SJCRH30 (cell line): ENCODE results near the gene NLK. TPM values are rescaled to one million over a fixed set of nuclear protein-coding genes. Genes with fewer than 3 reads are reported as not detected.
"Not testable (repeated sequence)": the region's sequence is repeated elsewhere in the genome, so short reads cannot be mapped to it uniquely, and the experiment has no call there.

ENCODE experiments used
- DNase-seq, 2 experiments: peaks; one replicate each; pipeline ENCODE4 v3.0.0-alpha.2; 2015 to 2020
- H3K27ac ChIP-seq: fragments of 250-450 bp; sonication (Bioruptor Pico); 2 replicates; pipeline ENCODE4 v1.5.1; 2020; ENCODE audit warnings: mild to moderate bottlenecking, moderate library complexity
- H3K27me3 ChIP-seq: fragments of 250-450 bp; sonication (Bioruptor Pico); 2 replicates; pipeline ENCODE4 v1.5.1; 2020; ENCODE audit warnings: mild to moderate bottlenecking, moderate library complexity
- H3K36me3 ChIP-seq: fragments of 250-450 bp; sonication (Bioruptor Pico); 2 replicates; pipeline ENCODE4 v1.5.1; 2020; ENCODE audit warnings: mild to moderate bottlenecking, moderate library complexity
- H3K4me1 ChIP-seq: fragments of 250-450 bp; sonication (Bioruptor Pico); 2 replicates; pipeline ENCODE4 v1.5.1; 2020; ENCODE audit warnings: mild to moderate bottlenecking, moderate library complexity
- H3K4me3 ChIP-seq: fragments of 250-450 bp; sonication (Bioruptor Pico); 2 replicates; pipeline ENCODE4 v1.5.1; 2020; ENCODE audit warnings: mild to moderate bottlenecking, moderate library complexity
- H3K9me3 ChIP-seq: fragments of 250-450 bp; sonication (Bioruptor Pico); replicated peaks from 2 replicates; pipeline ENCODE4 v1.5.1; 2020; ENCODE audit warnings: mild to moderate bottlenecking, moderate library complexity
- total RNA-seq: library from RNA; depleted of rRNA; stranded (reverse); fragments of >200 nt; shearing (Covaris generic); gene quantifications from 2 replicates; pipeline ENCODE4 v1.2.3, GENCODE V29; 2014

The NLK gene
- total RNA-seq, 1 experiment from 2014 or later: 27.8 TPM

DNA sequence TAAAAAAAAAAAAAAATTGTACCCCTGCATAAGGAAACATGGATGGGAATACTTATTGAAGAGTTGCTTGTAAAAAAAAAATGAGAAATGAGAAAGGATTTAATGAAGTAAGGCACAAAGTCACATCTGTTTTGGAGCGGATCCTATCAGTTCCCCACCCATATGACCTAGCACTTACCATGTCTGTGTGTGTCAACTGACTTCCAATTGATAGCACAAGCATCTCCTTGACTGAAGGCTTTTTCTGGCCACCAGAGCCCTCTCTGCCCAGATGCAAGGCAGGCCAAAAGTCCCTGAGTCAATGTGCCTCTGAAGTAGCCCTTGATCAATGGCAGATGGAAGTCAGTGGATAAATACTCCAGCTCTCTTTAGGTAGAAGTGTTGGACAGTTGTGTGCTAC is 13.4 kb upstream of the NLK start:
- Histone ChIP-seq H3K4me1 (peaks cover 11% of the 10 kb centered on the region; the same call in 1 of the 2 replicates), H3K9me3 (no peaks in the 10 kb centered on the region), H3K27ac (no peak overlapping the region), H3K4me3 (no peak overlapping the region), H3K36me3 (no peaks in the 10 kb centered on the region), H3K27me3 (no peaks in the 10 kb centered on the region)
- no peak for DNase-seq

DNA sequence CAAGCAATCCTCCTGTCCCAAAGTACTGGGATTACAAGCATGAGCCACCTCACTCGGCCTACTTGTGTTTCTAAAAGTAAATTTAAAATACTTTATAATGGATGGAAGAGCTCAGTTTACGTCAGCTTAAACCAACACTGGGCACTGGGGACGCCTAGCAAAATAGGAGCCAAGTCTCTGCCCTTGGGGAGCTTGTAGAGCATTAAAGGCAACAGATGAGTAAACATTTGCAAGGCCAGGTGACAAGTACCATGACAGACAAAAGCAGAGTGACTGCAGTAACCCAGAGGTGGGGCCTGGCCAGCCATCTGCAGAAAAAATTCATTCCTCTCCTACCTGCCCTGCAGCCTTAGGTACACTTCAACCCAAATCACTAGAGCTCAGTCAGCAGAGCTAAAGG is 12.1 kb upstream of the NLK start:
- peak in 1 of 2 experiments; percentile 45 for DNase-seq
- Histone ChIP-seq H3K27me3 (no peaks in the 10 kb centered on the region), H3K4me1 (peaks cover 15% of the 10 kb centered on the region; the same call in 1 of the 2 replicates), H3K9me3 (no peaks in the 10 kb centered on the region), H3K27ac (no peak overlapping the region), H3K4me3 (no peak overlapping the region), H3K36me3 (no peaks in the 10 kb centered on the region)

DNA sequence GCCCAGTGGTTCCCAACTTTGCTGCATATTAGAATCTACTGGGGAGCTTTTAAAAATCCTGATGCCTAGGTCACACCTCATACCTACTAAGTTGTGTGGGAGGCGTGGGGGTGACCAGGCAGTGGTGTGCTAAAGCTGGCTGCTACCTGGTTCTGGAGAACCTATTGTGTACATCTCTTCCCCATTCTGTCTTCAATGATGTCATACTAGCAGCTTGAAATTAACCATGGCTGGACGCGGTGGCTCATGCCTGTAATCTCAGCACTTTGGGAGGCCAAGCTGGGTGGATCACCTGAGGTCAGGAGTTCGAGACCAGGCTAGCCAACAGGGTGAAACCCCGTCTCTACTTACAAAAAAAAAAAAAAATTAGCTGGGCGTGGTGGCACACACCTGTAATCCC is 11.3 kb upstream of the NLK start:
- no peak overlapping the region for H3K4me3 ChIP-seq
- H3K9me3 ChIP-seq: peaks cover 5% of the 10 kb centered on the region; the same call in 1 of the 2 replicates
- H3K36me3 ChIP-seq: no peaks in the 10 kb centered on the region
- DNase-seq: no peak
- H3K27me3 ChIP-seq: no peaks in the 10 kb centered on the region
- H3K4me1 ChIP-seq: peaks cover 15% of the 10 kb centered on the region; the same call in 1 of the 2 replicates
- H3K27ac ChIP-seq: no peak overlapping the region

DNA sequence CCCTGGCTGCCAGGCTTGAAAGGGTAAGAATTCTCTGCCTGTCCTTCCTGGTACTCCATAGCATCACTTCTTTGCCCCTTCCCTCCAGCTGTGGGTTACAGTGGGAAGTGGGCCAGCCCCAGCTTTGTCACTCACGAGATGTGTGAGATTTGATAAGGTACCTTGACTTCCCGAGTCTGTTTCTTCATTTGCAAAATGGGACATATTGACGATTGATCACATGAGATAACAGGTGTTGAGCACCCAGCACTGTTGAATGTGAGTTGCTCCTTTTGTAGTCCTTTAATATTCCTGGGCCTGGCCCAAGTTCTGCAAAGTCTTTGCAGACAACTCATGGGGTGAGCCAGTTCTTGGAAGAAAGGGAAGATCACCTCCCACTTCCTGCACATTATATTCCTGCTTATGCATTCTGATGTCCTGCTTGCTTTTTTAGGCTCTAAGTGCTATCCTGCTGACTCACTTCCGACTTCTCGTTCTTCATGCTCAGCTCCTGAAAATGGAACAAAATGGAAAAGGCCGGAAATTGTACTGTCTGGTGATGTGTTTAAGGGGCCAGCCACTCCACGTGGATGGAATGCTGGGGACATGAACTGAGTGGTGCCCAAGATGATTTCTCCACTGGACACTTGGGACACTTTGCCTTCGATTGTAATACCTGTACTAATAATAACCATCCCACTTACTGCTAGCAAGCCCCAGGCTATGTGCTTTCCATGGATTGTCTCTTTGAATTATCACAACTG is 8.3 kb upstream of the NLK start:
- H3K9me3 ChIP-seq: peaks cover 5% of the 10 kb centered on the region; the same call in 1 of the 2 replicates
- no peaks in the 10 kb centered on the region for H3K36me3 ChIP-seq
- H3K4me1 ChIP-seq: peaks cover 15% of the 10 kb centered on the region; the same call in 1 of the 2 replicates
- peak in 1 of 2 experiments; percentile 26 for DNase-seq
- no peak overlapping the region for H3K4me3 ChIP-seq
- H3K27me3 ChIP-seq: no peaks in the 10 kb centered on the region
- H3K27ac ChIP-seq: no peak overlapping the region

DNA sequence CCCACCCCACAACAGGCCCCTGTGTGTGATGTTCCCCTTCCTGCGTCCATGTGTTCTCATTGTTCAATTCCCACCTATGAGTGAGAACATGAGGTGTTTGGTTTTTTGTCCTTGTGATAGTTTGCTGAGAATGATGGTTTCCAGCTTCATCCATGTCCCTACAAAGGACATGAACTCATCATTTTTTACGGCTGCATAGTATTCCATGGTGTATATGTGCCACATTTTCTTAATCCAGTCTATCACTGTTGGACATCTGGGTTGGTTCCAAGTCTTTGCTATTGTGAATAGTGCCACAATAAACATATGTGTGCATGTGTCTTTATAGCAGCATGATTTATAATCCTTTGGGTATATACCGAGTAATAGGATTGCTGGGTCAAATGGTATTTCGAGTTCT is 7.0 kb upstream of the NLK start:
- DNase-seq, H3K27me3 ChIP-seq, H3K27ac ChIP-seq, H3K36me3 ChIP-seq, H3K4me3 ChIP-seq, H3K9me3 ChIP-seq: not testable (repeated sequence)
- peaks cover 11% of the 10 kb centered on the region; the same call in 1 of the 2 replicates for H3K4me1 ChIP-seq

DNA sequence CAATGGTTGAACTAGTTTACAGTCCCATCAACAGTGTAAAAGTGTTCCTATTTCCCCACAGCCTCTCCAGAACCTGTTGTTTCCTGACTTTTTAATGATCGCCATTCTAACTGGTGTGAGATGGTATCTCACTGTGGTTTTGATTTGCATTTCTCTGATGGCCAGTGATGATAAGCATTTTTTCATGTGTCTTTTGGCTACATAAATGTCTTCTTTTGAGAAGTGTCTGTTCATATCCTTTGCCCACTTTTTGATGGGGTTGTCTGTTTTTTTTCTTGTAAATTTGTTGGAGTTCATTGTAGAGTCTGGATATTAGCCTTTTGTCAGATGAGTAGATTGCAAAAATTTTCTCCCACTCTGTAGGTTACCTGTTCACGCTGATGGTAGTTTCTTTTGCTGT is 6.6 kb upstream of the NLK start:
- not testable (repeated sequence) for H3K9me3 ChIP-seq, H3K27me3 ChIP-seq

DNA sequence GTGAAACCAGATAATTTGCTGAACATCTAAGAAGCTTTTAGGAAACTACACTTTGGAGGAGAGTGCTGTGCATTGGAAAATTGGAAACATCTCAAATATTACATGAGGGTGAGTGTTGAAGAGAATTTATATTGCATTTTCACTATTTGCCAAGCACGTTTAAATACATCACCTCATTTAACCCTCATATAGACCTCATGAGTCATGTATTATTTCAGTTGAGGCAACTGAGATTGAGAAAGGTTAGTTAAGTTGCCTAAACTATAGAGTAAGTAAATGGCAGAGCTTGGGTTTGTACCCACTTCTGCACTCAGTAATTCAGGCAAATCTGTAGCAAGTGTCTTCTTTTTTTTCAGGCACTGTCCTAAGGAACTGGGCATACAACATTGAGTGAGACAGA is 3.7 kb upstream of the NLK start:
- no peak for DNase-seq
- H3K27ac ChIP-seq: no peak overlapping the region

More for the DNA sequence above, 6.6 kb upstream of the NLK start:
- not testable (repeated sequence) for H3K27ac ChIP-seq, H3K4me3 ChIP-seq, H3K36me3 ChIP-seq, H3K4me1 ChIP-seq, DNase-seq

DNA sequence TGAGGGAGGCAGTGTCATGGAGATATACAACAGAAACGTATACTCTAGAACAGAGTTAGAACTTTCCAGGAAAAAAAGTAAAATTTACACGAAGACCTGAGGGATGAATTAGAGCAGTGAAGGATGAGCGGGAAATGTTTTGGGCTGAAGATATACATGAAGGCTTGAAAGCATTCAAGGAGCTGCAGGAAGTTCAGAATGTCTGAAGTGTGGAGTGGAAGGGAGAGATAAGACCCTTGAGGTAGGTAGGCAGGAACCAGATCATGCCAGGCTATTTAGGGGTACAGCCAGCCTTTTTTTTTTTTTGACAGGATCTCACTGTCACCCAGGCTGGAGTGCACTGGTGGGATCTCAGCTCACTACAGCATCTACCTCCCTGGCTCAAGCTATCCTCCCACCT is 3.2 kb upstream of the NLK start:
- H3K27ac ChIP-seq: no peak overlapping the region
- peaks cover 5% of the 10 kb centered on the region; the same call in 1 of the 2 replicates for H3K9me3 ChIP-seq
- no peak overlapping the region for H3K4me3 ChIP-seq
- H3K36me3 ChIP-seq: no peaks in the 10 kb centered on the region
- no peak for DNase-seq
- no peaks in the 10 kb centered on the region for H3K27me3 ChIP-seq
- H3K4me1 ChIP-seq: peaks cover 8% of the 10 kb centered on the region; the same call in 1 of the 2 replicates

More for the DNA sequence above, 3.7 kb upstream of the NLK start:
- no peaks in the 10 kb centered on the region for H3K27me3 ChIP-seq
- H3K9me3 ChIP-seq: peaks cover 5% of the 10 kb centered on the region; the same call in 1 of the 2 replicates
- no peaks in the 10 kb centered on the region for H3K36me3 ChIP-seq
- H3K4me3 ChIP-seq: no peak overlapping the region
- H3K4me1 ChIP-seq: peaks cover 12% of the 10 kb centered on the region; the same call in 1 of the 2 replicates

DNA sequence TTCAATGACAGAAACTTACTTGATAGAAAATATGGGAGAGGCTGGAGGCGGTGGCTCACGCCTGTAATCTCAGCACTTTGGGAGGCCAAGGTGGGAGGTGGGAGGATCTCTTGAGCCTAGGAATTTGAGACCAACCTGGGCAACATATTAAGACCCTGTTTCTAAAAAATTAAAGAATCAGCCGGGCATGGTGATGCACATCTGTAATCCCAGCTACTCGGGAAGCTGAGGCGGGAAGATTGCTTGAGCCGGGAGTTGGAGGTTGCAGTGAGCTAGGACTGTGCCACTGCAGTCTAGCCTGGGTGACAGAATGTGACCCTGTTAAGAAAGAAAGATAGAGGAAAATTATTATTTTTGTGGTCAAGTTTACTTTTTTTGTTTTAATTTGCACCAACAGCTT is 2.1 kb upstream of the NLK start:
- H3K9me3 ChIP-seq: peaks cover 5% of the 10 kb centered on the region; the same call in 1 of the 2 replicates
- peak overlapping the region; percentile 80 for H3K4me3 ChIP-seq
- H3K4me1 ChIP-seq: peaks cover 6% of the 10 kb centered on the region; the same call in 1 of the 2 replicates
- H3K36me3 ChIP-seq: peaks cover 5% of the 10 kb centered on the region
- no peaks in the 10 kb centered on the region for H3K27me3 ChIP-seq
- no peak overlapping the region for H3K27ac ChIP-seq
- DNase-seq: no peak

DNA sequence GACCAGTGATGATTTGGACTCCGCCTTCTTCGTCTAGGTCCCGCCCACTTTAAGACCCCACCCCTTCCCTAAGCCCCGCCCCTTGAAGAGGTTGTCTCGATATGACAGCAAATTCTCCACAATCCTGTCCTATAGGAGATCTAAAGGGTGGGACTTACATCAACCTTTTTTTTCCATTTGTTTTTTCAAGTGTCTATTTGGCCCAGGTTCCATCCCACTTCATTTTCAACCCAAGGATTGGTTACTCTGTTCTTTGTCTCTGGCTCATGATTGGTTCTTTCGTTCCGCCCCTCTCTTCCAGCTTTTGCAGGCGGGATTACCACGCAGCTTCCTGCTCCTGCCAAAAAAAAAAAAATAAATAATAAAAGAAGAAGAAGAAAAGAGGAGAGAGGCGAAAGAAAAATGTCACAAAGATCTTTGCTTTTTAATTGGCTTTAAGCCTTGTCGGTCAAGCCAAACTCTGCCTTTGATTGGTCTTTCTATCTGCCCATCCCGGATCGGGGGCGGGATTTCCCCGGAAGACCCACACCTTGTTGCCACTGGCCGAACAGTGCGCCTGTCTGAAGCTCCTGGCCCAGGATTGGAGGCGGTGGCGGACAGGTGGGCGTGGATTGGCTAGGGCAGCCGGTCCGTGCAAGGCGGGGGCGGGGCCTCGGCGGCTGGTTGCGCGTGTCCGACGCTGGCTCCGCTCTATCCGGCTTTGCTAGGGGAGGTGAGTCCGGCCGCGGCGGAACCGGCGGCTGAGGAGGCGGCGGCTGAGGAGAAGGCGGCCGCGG is 1.2 kb upstream of the NLK start:
- Histone ChIP-seq H3K4me1 (peaks cover 6% of the 10 kb centered on the region; the same call in 1 of the 2 replicates), H3K4me3 (peak overlapping the region; percentile 80)

DNA sequence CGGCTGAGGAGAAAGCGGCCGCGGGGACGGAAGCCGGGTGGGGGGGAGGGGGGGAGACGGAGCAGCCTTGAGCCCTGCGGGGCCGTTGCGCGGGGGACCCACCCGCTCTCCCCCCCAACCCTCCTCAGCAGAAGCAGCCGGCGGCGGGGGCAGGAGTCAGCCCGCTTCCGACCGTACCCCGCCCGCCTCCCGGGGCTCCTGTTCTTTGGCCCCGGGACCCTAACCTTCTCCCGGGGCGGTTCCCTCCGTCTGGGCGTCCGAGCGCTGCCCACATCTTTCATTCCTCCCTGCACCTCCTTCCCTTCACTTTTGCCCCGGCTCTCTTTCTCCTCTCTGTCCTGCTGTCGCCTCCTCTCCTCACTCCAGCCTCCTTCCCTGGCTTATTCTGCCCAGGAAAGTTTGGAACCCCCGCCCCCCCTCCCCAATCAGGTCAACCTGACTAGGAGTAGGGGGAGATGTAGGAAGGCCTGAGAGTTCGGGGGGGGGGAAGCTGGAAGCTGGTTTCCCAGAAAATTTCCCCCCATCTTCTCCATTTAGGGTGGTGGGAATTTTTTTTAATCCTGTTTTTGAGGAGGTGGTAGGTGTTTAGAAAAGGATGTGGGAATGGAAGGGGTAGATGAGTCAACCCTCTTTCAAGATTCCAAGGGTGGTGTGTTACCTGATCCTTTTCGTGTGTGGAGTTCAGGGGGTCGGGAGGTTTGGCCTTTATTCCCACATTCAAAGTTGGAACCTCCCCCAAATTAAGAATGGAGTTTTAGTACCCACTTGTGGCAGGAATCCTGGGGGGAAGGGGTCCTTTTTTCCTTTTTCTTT is 427 bp upstream of the NLK start:
- Histone ChIP-seq H3K27me3 (no peaks in the 10 kb centered on the region), H3K4me3 (peak overlapping the region; percentile 80), H3K36me3 (peaks cover 5% of the 10 kb centered on the region), H3K4me1 (peaks cover 7% of the 10 kb centered on the region; the same call in 1 of the 2 replicates), H3K27ac (peak overlapping the region; percentile 39), H3K9me3 (no peaks in the 10 kb centered on the region)
- peak in 1 of 2 experiments; percentile 19 for DNase-seq

More for the DNA sequence above, 1.2 kb upstream of the NLK start:
- Histone ChIP-seq H3K27ac (peak overlapping the region; percentile 39), H3K9me3 (no peaks in the 10 kb centered on the region), H3K36me3 (peaks cover 5% of the 10 kb centered on the region), H3K27me3 (no peaks in the 10 kb centered on the region)
- DNase-seq: peak; percentile 100

DNA sequence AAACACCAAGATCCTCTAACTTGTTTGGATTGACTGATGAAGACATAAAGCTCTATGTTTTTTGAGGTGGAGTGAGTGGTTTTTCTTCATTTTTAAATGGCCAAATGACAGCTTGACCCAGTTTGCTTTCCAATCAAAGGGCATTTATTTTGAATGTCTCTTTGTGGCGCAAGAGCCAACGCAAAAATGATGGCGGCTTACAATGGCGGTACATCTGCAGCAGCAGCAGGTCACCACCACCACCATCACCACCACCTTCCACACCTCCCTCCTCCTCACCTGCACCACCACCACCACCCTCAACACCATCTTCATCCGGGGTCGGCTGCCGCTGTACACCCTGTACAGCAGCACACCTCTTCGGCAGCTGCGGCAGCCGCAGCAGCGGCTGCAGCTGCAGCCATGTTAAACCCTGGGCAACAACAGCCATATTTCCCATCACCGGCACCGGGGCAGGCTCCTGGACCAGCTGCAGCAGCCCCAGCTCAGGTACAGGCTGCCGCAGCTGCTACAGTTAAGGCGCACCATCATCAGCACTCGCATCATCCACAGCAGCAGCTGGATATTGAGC is 329 bp downstream of the NLK start:
- peaks cover 8% of the 10 kb centered on the region; the same call in 1 of the 2 replicates for H3K4me1 ChIP-seq
- H3K27ac ChIP-seq: no peak overlapping the region
- peak overlapping the region; percentile 80 for H3K4me3 ChIP-seq
- H3K27me3 ChIP-seq: no peaks in the 10 kb centered on the region
- DNase-seq: no peak
- H3K9me3 ChIP-seq: no peaks in the 10 kb centered on the region
- peaks cover 5% of the 10 kb centered on the region for H3K36me3 ChIP-seq

DNA sequence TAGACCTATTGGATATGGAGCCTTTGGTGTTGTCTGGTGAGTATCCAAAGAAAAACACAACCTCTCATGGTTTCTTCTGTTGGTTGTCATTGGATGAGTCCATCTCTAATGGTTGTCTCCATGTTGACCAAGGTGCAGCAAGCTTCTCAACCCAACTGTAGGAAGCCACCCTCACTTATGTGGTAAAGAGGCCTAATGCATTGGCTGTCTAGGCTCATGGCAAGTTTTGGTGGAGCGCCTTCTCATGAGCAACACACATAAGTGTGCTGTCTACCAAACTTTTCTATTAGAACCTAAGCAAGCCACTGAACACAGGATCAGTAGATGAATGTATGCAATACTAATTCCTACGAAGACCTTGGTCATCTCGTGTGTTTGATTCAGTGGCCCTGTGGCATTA is 819 bp downstream of the NLK start:
- Histone ChIP-seq H3K4me3 (no peak overlapping the region), H3K27me3 (no peaks in the 10 kb centered on the region), H3K4me1 (peaks cover 8% of the 10 kb centered on the region; the same call in 1 of the 2 replicates), H3K27ac (no peak overlapping the region), H3K36me3 (peaks cover 9% of the 10 kb centered on the region), H3K9me3 (no peaks in the 10 kb centered on the region)
- DNase-seq: no peak

DNA sequence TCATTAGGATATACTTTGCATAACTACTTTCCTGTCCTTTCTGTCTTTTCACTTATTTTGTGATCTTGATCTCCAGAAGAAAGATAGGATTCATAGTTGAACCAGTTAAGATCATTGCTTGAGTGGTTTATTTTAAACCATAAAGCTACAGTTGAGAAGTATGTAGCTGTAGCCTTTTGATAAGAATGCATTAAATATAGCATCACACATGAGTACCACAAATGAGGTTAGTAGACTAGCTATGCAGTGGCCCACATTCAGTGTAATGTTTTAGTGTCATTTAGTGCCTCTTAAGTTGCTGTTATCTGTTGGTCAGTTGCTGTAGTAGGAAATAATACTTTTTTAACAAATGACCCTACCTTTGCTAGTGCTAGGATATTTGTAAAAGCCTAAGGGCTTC is 1.3 kb downstream of the NLK start:
- H3K4me1 ChIP-seq: peaks cover 8% of the 10 kb centered on the region; the same call in 1 of the 2 replicates
- H3K27me3 ChIP-seq: no peaks in the 10 kb centered on the region
- no peak for DNase-seq
- no peak overlapping the region for H3K27ac ChIP-seq
- no peaks in the 10 kb centered on the region for H3K9me3 ChIP-seq
- H3K4me3 ChIP-seq: no peak overlapping the region
- H3K36me3 ChIP-seq: peaks cover 10% of the 10 kb centered on the region
